Trophoblast cell (in vitro differentiated cells and primary cell): ENCODE data around the gene FCN3.
"Not testable (repeated sequence)": the region's sequence is repeated elsewhere in the genome, so short reads cannot be mapped to it uniquely, and the experiment has no call there.

Experiments
- DNase-seq, 2 donors: peaks; one replicate each; pipeline ENCODE4 v3.0.0-alpha.2; 2016
- H2AFZ ChIP-seq: 2 replicates; pipeline ENCODE4 v1.6.1; 2013; ENCODE audit warnings: low read length, moderate library complexity, mild to moderate bottlenecking; ENCODE audit not compliant: insufficient read depth, poor library complexity
- H2AK5ac ChIP-seq: 2 replicates; pipeline ENCODE4 v1.6.1; 2013; ENCODE audit warnings: mild to moderate bottlenecking, low read length
- H2BK120ac ChIP-seq: 2 replicates; pipeline ENCODE4 v1.6.1; 2013; ENCODE audit warnings: low read length, mild to moderate bottlenecking, moderate library complexity; ENCODE audit not compliant: insufficient read depth, poor library complexity
- H2BK12ac ChIP-seq: 2 replicates; pipeline ENCODE4 v1.6.1; 2013; ENCODE audit warnings: mild to moderate bottlenecking, low read length, moderate library complexity
- H2BK5ac ChIP-seq: 2 replicates; pipeline ENCODE4 v1.6.1; 2013; ENCODE audit warnings: low read length, low read depth, moderate library complexity, mild to moderate bottlenecking; ENCODE audit not compliant: poor library complexity
- H3K14ac ChIP-seq: 2 replicates; pipeline ENCODE4 v1.6.1; 2013; ENCODE audit warnings: mild to moderate bottlenecking, low read length
- H3K18ac ChIP-seq: 2 replicates; pipeline ENCODE4 v1.6.1; 2013; ENCODE audit warnings: mild to moderate bottlenecking, low read length
- H3K23ac ChIP-seq: 2 replicates; pipeline ENCODE4 v1.6.1; 2013; ENCODE audit warnings: low read length
- H3K27ac ChIP-seq: 2 replicates; pipeline ENCODE4 v1.5.1; 2013; ENCODE audit warnings: low read depth, mild to moderate bottlenecking, inconsistent platforms, low read length, moderate library complexity
- H3K27me3 ChIP-seq: 2 replicates; pipeline ENCODE4 v1.6.1; 2013; ENCODE audit warnings: inconsistent platforms, mild to moderate bottlenecking, low read length, moderate library complexity; ENCODE audit not compliant: insufficient read depth
- H3K36me3 ChIP-seq, 2 experiments: 1 replicate in 1 of 2; 2 replicates in 1 of 2; pipeline ENCODE4 v1.6.1; 2013; ENCODE audit warnings: low read length in 2 of 2, mild to moderate bottlenecking in 2 of 2, moderate library complexity in 1 of 2; ENCODE audit not compliant: insufficient read depth in 2 of 2, control insufficient read depth in 1 of 2
- H3K4ac ChIP-seq: 2 replicates; pipeline ENCODE4 v1.6.1; 2013; ENCODE audit warnings: low read depth, mild to moderate bottlenecking, low read length, moderate library complexity
- H3K4me1 ChIP-seq, 2 experiments: 1 replicate in 1 of 2; 2 replicates in 1 of 2; pipeline ENCODE4 v1.6.1; 2013; ENCODE audit warnings: low read length in 2 of 2, mild to moderate bottlenecking in 2 of 2, moderate library complexity in 1 of 2; ENCODE audit not compliant: insufficient read depth in 2 of 2, control insufficient read depth in 1 of 2
- H3K4me2 ChIP-seq: 2 replicates; pipeline ENCODE4 v1.6.1; 2013; ENCODE audit warnings: inconsistent platforms, mild to moderate bottlenecking, low read length, moderate library complexity
- H3K4me3 ChIP-seq: 2 replicates; pipeline ENCODE4 v1.5.1; 2013; ENCODE audit warnings: mild to moderate bottlenecking, low read depth, low read length, inconsistent platforms
- H3K79me1 ChIP-seq: one replicate; pipeline ENCODE4 v1.6.1; 2013; ENCODE audit warnings: low read length
- H3K79me2 ChIP-seq: 2 replicates; pipeline ENCODE4 v1.6.1; 2013; ENCODE audit warnings: low read length, mild to moderate bottlenecking; ENCODE audit not compliant: control insufficient read depth, insufficient read depth, poor library complexity
- H3K9ac ChIP-seq: 2 replicates; pipeline ENCODE4 v1.6.1; 2013; ENCODE audit warnings: mild to moderate bottlenecking, low read length
- H3K9me3 ChIP-seq: 2 replicates; pipeline ENCODE4 v1.6.1; 2013; ENCODE audit warnings: low read depth, mild to moderate bottlenecking, control low read depth, inconsistent platforms, low read length; ENCODE audit not compliant: insufficient read depth
- H4K12ac ChIP-seq: 2 replicates; pipeline ENCODE4 v1.6.1; 2013; ENCODE audit warnings: low read depth, mild to moderate bottlenecking, low read length, moderate library complexity
- H4K8ac ChIP-seq: 2 replicates; pipeline ENCODE4 v1.6.1; 2013; ENCODE audit warnings: low read depth, mild to moderate bottlenecking, low read length, moderate library complexity
- H4K91ac ChIP-seq: one replicate; pipeline ENCODE4 v1.6.1; 2013; ENCODE audit warnings: low read depth, mild to moderate bottlenecking, low read length, moderate library complexity
- WGBS: extraction: QIAGEN DNeasy Blood & Tissue Kit; methylation state at CpG from one replicate; pipeline ENCODE4 v1.1.7; 2013; ENCODE audit warnings: missing lambda C conversion rate; ENCODE audit not compliant: insufficient read length, insufficient coverage; ENCODE audit errors: extremely low coverage; 5-methylcytosine and 5-hydroxymethylcytosine counted together

Gene FCN3

DNA sequence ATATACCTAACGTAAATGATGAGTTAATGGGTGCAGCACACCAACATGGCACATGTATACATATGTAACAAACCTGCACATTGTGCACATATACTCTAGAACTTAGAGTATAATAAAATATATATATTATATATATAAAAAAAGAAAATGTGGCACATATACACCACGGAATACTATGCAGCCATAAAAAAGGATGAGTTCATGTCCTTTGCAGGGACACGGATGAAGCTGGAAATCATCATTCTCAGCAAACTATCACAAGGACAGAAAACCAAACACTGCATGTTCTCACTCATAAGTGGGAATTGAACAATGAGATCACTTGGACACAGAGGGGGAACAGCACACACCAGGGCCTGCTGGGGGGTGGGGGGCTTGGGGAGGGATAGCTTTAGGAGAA, 10.2 kb upstream of the FCN3 start:
- not testable (repeated sequence) for H3K27ac ChIP-seq, H3K14ac ChIP-seq, H4K8ac ChIP-seq, H3K23ac ChIP-seq, H2BK5ac ChIP-seq, H3K9ac ChIP-seq, DNase-seq, H3K79me1 ChIP-seq, H2AK5ac ChIP-seq, H3K4me1 ChIP-seq, H3K36me3 ChIP-seq, H3K4me2 ChIP-seq, H3K27me3 ChIP-seq, H3K79me2 ChIP-seq, H2AFZ ChIP-seq, H3K18ac ChIP-seq, H2BK12ac ChIP-seq, H4K91ac ChIP-seq, H4K12ac ChIP-seq, H2BK120ac ChIP-seq, H3K9me3 ChIP-seq, H3K4me3 ChIP-seq, H3K4ac ChIP-seq
- WGBS, result no CpG with 5 or more reads among the region's 3 CpGs

GRCh38 chr1:27383661-27384060, 9.0 kb upstream of the FCN3 start:
- Histone ChIP-seq H4K12ac (no peak overlapping the region), H2BK120ac (no peak overlapping the region), H4K8ac (no peak overlapping the region), H4K91ac (no peak overlapping the region), H2AK5ac (no peak overlapping the region), H3K79me2 (no peaks in the 10 kb centered on the region), H3K14ac (no peak overlapping the region), H3K4ac (no peak overlapping the region), H2BK12ac (no peak overlapping the region), H3K4me3 (no peak overlapping the region), H3K79me1 (no peaks in the 10 kb centered on the region), H3K4me2 (no peak overlapping the region), H2AFZ (no peak overlapping the region), H3K36me3 (no peaks in the 10 kb centered on the region), H3K23ac (no peak overlapping the region), H3K4me1 (peaks cover 0 to 3% of the 10 kb centered on the region in 2 experiments), H3K27me3 (peaks cover 2% of the 10 kb centered on the region), H3K18ac (no peak overlapping the region), H2BK5ac (no peak overlapping the region), H3K27ac (no peak overlapping the region), H3K9me3 (no peaks in the 10 kb centered on the region), H3K9ac (no peak overlapping the region)
- WGBS, result no CpG with 5 or more reads among the region's 13 CpGs
- no peak for DNase-seq

- H3K27ac ChIP-seq, result no peak within 1 kb of the TSS
- H3K4me3 ChIP-seq, result no peak within 1 kb of the TSS
- H3K4me2 ChIP-seq, result peak within 1 kb of the TSS; percentile 51
- no peak within 1 kb of the TSS for H2AK5ac ChIP-seq
- no peaks in the 10 kb centered on the region for H3K79me2 ChIP-seq
- H3K18ac ChIP-seq, result no peak within 1 kb of the TSS
- H3K14ac ChIP-seq, result no peak within 1 kb of the TSS
- no peak within 1 kb of the TSS for H4K8ac ChIP-seq
- no peak within 1 kb of the TSS for H3K4ac ChIP-seq
- H2BK120ac ChIP-seq, result no peak within 1 kb of the TSS
- no peak within 1 kb of the TSS for H4K12ac ChIP-seq
- no CpG with 5 or more reads among the region's 43 CpGs for WGBS
- H3K36me3 ChIP-seq, result no peaks in the 10 kb centered on the region
- H3K23ac ChIP-seq, result no peak within 1 kb of the TSS
- H2AFZ ChIP-seq, result no peak within 1 kb of the TSS
- H4K91ac ChIP-seq, result no peak within 1 kb of the TSS
- no peak within 1 kb of the TSS for H3K9ac ChIP-seq
- H2BK5ac ChIP-seq, result no peak within 1 kb of the TSS
- H2BK12ac ChIP-seq, result no peak within 1 kb of the TSS
- peaks cover 0 to 3% of the 10 kb centered on the region in 2 experiments for H3K4me1 ChIP-seq
- no peaks in the 10 kb centered on the region for H3K9me3 ChIP-seq
- peaks cover 2% of the 10 kb centered on the region for H3K27me3 ChIP-seq
- H3K79me1 ChIP-seq, result no peaks in the 10 kb centered on the region
- DNase-seq, result peak; percentile 31 to 74
Observed at GRCh38 chr1:27383039-27383605, 8.5 kb upstream of the FCN3 start, which contains the start of gene CD164L2. TSS of gene CD164L2 (minus strand) at chr1:27383333. CDS start at chr1:27383239, 94 bp downstream.

DNA sequence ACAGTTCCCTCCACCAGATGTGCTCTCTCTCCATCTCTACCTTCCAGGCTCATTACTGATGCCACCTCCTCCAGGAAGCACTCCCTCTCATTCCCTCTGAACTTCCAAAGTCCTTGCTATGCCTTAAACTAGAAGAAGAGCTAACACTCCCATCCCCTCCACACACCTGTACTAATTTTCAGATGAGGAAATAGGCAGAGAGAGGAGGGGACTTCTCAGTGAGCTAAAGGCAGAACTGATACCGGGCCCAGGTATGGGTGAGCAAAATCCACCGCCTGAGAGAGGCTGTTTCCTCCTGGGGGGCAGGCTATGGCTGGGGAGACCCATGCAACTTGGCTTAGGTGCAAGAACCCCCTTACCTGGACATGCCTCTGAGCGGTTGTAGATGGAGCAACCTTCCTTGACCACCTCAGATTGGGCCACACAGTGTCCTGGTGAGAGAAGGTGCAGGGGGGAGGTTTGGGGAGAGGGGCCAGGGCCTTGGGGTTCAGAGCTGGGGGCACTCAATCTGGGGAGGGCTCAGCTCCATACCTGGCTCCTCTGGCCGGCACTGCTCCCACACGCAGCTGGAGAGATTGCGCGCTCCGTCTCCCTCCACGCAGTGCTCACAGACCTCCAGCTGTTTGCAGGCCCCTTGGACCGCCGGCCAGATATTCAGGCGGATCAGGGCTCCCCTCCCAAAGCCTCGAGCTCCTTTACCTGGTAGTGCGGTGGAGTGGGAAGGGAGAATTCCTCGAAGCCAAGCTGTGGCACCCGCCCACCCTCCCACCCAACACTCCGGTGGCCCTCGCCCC, 7.5 kb upstream of the FCN3 start:
- H2BK120ac ChIP-seq, result no peak overlapping the region
- H3K9ac ChIP-seq, result no peak overlapping the region
- no peak overlapping the region for H3K18ac ChIP-seq
- H3K4ac ChIP-seq, result no peak overlapping the region
- no peak for DNase-seq
- no peak overlapping the region for H3K14ac ChIP-seq
- no peak overlapping the region for H4K12ac ChIP-seq
- H3K4me1 ChIP-seq, result peaks cover 0 to 3% of the 10 kb centered on the region in 2 experiments
- no peaks in the 10 kb centered on the region for H3K79me1 ChIP-seq
- H2BK5ac ChIP-seq, result no peak overlapping the region
- H3K23ac ChIP-seq, result no peak overlapping the region
- H2AK5ac ChIP-seq, result no peak overlapping the region
- no peak overlapping the region for H3K27ac ChIP-seq
- H3K36me3 ChIP-seq, result no peaks in the 10 kb centered on the region
- H3K9me3 ChIP-seq, result no peaks in the 10 kb centered on the region
- H3K27me3 ChIP-seq, result peaks cover 2% of the 10 kb centered on the region
- H2BK12ac ChIP-seq, result no peak overlapping the region
- no peak overlapping the region for H3K4me3 ChIP-seq
- H4K8ac ChIP-seq, result no peak overlapping the region
- no CpG with 5 or more reads among the region's 18 CpGs for WGBS
- no peak overlapping the region for H2AFZ ChIP-seq
- no peak overlapping the region for H3K4me2 ChIP-seq
- H4K91ac ChIP-seq, result no peak overlapping the region
- no peaks in the 10 kb centered on the region for H3K79me2 ChIP-seq
